ENCODE measurements around the gene KIF16B.
"Not testable (repeated sequence)": the region's sequence is repeated elsewhere in the genome, so short reads cannot be mapped to it uniquely, and the experiment has no call there.

KIF16B gene

GRCh38 chr20:16475225-16475624 is 98.0 kb downstream of the KIF16B start:
- DNase-seq, result peak; percentile 57

GRCh38 chr20:16474363-16474762 is 98.9 kb downstream of the KIF16B start:
- DNase-seq, result no peak

DNA sequence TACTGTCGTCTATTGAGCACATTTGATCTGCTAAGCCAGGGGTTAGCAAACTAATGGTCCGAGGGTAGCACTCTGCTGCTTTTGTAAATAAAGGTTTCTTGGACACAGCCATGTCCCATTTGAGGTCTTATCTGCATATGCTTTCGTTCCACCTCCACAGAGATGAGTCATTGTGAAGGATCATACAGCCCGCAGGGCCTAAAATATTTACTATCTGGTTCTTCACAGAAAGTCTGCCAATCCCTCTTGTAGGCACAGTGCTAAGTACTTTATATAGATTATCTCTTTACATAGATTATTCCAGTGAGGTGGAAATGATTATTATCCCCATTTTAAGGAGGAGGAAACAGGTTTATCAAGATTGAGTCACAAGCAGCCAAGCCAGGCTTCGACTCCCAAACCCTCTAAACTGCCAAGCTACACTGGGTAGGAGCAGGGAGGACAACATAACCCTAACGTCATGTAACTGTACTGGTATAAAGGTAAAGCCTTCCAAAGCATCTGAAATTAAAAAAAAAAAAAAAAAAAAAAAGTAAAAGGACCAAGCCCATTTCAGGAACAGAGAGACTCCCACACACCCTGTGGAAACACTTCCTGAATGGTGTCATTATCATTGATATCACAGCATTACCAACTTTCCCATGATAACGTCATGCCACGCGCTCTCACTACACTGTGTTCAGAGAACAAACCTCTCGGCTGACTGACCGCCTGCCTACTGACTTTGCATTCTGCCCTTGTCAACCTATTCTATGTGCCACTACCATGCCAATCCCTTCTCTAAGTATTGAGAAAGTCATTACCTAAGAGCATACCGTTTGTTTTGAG is 101.0 kb downstream of the KIF16B start:
- no peak for DNase-seq

- DNase-seq, result no peak
Observed at GRCh38 chr20:16469395-16469905, 103.8 kb downstream of the KIF16B start.

- DNase-seq, result peak; percentile 5
Observed at GRCh38 chr20:16462711-16463110, 110.5 kb downstream of the KIF16B start.

DNA sequence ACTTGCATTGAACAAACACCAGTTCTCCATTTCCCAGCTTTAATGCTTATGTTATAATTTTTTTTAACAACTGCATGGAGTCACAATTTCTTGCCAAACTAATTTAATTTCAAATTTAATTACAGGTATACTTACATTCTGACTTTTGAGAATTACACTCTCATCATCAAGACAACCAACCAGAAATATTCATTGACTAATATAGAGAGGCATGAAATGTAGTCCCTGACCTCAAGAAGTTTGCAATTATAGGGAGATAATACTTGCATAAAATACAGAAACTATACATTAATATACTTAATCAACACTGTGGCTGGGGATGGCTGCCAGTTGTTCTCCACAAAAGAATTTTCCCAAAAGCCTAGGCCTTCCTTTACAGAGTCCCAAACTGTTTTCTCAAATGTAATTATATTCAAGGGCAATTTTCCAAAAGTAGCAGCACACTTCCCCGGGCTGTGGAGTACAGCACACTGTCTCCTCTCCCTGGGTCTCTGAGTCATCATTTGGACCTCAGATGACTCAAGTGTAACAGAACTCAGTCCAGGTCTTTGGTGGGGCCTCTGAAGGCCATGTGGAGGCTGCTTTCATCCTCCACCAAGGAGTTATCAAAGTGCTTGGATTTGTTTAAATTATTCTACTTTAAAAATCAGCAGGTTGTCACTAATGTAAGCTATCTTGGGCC is 114.1 kb downstream of the KIF16B start:
- DNase-seq, result no peak

DNA sequence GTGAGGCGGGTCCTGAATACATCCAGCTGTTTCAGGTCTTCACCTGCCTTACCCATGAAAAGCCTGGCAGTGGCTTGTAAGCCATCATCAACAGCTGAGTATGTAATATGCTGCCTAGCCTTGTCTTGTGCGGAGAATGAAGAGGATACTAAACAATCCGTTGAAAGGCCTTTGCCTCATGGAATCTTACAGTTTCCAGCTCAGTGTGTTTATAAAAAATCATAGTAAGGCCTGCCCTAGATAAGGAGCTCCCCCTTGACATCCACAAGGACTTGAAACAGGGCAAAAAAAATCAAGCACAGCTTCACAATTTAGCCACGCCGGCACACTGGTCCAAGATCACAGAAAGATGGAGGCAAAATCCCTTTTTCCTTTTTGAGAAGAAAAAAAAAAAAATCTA is 115.7 kb downstream of the KIF16B start:
- no peak for DNase-seq

GRCh38 chr20:16455324-16455723 is 117.9 kb downstream of the KIF16B start:
- DNase-seq, result no peak

- no peak for DNase-seq
Observed at GRCh38 chr20:16451982-16452381, 121.3 kb downstream of the KIF16B start.

DNA sequence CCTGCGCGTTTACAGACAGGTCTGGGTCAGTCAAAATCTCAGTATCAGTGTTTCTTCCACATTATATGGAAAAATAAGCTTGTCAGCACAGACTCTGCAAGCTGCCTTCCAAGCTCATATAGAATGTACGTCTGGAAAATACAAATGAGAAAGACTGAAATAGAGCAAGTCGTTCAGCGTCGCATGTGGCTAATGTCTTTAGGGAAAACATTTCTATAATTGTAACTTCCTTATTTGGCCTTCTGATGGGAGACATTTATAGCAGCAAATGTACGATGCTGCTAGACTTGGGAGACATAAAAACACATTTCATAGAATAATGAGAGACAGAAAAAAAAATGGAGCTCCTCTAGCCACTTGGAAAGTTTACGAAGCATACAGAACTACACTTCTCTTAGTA is 122.2 kb downstream of the KIF16B start:
- DNase-seq, result no peak

DNA sequence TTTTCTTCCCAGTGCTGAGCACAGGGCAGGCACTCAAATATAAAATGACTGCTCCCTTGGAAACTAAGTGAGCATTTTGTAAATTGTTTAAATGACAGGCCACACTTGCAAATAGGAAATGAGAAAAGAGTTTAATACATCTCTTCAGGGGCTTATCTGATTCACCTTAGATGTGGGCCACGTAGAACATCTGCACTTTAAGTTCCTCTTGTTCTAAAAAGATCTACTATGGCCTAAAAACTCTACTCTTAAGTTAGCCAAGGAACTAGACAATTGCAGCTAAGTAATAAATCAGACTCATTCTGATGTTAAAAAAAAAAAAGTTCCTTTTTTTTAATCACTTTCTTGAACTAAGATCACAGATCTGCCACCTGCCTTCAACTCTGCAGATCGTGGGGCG is 126.3 kb downstream of the KIF16B start:
- no peak for DNase-seq

DNA sequence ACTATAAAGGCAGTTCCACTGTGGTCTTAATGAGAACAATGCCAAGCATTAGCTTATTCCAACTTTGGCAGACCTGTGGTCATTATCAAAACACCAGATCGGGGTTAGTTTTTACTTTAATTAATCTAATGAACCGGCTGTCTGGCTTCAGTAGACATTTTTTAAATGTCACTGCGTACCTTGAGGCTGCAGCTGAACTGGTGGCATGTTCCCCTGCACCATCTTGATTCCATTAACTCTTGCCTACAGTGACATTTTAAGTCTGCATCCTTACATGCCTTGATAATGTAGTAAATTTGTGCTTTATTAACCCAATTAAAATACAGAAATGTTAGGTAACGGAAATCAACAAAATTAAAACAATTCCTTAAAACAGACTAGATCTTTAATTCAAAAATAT is 127.0 kb downstream of the KIF16B start:
- DNase-seq, result no peak

- DNase-seq, result no peak
Observed at GRCh38 chr20:16445482-16445881, 127.8 kb downstream of the KIF16B start.

GRCh38 chr20:16444057-16444777 is 129.0 kb downstream of the KIF16B start:
- no peak for DNase-seq

DNA sequence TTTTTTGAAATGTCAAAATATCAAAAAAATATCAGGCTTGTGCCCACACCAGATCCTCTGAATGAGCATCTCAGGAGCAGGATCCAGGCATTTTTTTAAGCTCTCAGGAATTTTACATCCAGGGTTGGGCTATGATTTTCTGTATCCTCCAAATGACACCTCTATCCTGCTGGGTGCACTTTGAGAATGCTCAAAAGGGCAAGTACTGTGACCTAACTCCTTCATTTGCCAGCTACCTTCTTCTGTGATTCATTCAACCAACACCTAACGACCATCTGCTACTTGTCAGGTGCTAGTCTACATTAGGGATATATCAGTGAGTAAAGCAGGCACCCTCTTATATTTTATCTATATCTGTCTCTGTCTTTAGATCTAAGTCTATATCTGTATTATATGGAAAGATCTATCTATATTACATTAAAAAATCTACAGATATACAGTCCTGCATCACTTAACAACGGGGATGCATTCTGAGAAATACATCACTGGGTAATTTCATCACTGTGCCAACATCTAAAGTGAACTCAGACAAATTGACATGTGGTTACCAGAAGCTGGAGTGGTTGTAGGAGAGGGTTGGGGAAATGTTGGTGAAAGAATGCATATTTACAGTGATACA is 131.6 kb downstream of the KIF16B start:
- DNase-seq, result no peak

DNA sequence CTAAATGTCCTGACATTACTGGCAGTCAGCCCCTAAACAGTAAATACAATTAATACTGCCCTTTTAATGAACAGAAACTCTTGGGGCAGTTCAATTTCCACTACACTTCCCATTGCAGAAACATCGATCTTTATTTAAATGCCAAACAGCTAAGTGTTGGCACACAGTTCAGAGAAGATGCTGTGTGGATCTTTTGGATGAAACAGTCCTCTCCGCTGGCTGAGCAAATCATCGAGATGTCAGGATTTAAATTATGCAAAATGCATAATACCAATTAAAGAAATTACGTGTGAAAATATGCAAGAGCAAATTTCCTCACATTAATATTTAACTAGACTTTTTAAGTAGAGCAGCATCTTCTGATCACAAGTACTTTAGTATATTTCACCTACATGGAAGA is 132.6 kb downstream of the KIF16B start:
- no peak for DNase-seq

DNA sequence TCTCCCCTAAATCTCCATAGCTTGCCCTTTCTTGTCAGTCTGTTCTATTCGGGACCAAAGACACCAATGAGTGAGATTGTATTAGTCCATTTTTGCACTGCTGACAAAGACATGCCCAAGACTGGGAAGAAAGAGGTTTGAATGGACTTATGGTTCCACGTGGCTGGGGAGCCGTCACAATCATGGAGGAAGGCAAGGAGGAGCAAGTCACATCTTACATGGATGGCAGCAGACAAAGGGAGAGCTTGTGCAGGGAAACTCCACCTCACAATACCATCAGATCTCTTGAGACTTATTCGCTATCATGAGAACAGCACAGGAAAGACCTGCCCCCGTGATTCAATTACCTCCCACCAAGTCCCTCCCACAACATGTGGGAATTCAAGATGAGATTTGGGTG is 133.7 kb downstream of the KIF16B start:
- DNase-seq, result not testable (repeated sequence)

- DNase-seq, result no peak
Observed at GRCh38 chr20:16438100-16438499, 135.1 kb downstream of the KIF16B start.

DNA sequence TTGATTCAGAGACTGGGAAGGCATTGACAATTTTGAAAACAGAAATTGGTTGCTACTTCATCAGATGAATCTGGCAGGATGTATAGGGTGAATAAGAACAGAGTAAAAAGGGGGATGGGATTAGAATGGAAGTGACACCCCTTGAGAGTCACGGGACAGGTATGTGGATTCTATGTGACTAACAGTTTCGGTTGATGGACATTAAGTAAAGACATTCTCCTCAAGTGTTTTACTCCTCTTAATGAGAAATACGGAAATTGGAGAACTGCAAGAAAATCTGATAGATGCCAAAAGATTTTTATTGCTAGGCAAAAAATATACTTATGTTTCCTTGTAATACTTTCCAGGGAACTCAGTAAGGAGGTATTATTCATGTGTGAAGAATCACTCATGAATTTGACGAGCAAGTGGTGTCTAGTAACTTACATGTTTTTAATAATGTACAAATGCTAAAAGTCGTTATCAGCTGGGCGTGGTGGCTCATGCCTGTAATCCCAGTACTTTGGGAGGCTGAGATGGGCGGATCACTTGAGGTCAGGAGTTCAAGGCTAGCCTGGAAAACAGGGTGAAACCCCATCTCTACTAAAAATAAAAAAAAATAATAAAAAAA is 135.8 kb downstream of the KIF16B start:
- DNase-seq, result no peak

DNA sequence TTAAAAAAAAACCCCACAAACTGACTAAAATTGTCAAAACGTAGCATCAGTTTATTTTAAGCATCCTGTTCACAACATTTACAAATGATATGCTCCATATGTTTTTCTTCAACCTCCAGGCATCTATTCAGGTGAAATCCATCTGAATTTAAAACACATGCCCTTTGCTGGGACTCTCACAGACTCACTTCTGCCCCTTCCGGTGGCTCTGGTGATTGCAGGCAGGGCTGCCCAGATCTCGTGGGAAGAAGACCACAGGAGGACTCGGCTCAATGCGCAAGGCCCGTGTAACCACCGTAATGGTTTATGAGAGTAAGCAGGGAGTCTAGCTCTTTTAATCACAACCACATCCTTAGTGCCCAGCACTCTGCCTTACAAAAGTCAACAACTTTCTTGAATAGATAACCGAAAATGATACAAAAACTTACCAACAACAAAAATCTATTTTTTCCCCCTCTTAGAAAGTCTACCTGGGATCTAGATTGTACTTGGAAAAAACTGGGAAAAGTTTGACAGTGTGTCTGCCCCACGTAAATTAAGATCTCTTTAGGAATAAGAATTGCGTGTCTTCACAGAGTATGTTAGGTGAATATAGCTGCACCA is 139.1 kb downstream of the KIF16B start:
- no peak for DNase-seq

GRCh38 chr20:16433293-16433580 is 140.0 kb downstream of the KIF16B start:
- no peak for DNase-seq

- DNase-seq, result no peak
Observed at GRCh38 chr20:16432466-16433292, 140.6 kb downstream of the KIF16B start.

Measured in NCI-H2029 (cell line).